Measurements from ENCODE around the gene SLC2A4RG.

SLC2A4RG gene

DNA sequence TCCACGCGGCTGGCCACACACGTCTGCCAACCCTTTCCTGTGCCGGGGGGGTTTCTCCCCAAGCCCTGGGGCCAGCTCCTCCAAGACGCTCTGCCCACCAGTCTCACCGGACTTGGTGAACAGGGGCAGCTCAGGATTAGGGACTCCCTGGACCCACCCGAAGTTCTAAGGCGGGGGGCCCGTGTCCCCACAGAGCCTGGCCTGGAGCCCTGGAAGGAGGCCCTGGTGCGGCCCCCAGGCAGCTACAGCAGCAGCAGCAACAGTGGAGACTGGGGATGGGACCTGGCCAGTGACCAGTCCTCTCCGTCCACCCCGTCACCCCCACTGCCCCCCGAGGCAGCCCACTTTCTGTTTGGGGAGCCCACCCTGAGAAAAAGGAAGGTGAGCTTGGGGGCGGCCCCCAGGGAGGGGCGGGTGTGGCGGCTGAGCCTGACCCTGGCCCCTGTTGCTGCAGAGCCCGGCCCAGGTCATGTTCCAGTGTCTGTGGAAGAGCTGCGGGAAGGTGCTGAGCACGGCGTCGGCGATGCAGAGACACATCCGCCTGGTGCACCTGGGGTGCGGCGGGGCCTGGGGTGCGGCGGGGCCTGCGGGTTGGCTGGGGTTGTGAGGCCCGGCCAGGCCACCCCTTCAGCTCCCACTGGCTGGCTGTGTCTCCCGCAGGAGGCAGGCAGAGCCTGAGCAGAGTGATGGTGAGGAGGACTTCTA is 2.3 kb downstream of the SLC2A4RG start:
- no peak for DNase-seq (ENCODE audit: low read depth)

DNA sequence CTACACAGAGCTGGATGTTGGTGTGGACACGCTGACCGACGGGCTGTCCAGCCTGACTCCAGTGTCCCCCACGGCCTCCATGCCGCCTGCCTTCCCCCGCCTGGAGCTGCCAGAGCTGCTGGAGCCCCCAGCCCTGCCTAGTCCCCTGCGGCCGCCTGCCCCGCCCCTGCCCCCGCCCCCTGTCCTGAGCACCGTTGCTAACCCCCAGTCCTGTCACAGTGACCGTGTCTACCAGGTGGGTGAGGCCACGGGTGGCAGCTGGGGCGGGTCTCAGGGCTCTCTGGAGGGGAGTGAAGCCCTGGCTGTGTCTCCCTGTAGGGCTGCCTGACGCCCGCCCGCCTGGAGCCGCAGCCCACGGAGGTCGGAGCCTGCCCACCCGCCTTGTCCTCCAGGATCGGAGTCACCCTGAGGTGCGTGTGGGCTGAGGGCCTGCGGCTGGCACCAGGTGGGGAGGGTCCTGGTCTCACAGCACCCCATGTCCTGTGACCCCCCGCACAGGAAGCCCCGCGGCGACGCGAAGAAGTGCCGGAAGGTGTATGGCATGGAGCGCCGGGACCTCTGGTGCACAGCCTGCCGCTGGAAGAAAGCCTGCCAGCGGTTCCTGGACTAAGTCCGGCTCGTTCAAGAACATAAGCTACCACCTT is 2.9 kb downstream of the SLC2A4RG start:
- no peak for DNase-seq (ENCODE audit: low read depth)

DNA sequence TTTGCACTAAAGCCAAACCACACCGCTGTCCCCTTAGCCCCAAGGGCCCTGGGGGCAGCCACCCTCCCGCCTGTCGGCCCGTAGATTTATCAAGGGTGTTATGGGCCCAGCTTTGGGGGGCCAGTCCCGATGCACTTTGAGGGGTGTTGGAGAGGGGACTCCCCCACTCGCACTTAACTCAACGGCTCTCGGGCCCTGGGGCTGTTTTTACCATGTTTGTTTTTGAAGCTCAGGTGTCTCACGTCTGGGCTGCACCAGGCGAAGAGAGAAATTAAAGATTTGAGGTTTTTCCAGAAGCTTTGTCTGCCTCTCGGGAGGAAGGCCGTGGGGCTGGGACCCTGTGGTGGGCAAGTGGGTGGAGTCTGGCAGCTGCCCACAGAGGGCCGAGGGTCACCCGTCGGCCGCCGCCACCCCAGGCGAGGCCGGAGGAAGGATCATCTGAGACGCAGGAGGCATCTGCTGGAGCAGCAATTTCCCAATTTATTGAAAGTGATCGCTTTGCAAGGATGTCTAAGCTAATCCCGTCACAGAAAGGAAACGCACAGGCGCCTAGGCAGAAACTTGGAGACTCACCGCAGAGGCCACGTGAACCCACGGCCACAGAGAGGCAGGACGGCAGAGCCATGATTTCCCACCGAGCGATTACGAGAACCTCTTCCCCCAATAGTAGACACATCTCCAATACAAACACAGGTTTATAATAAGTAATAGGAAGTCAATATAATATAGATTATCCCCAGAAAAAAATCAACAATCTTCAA is 3.8 kb downstream of the SLC2A4RG start:
- no peak for DNase-seq (ENCODE audit: low read depth)

- DNase-seq (ENCODE audit: low read depth) = no peak
Measured at GRCh38 chr20:63744158-63744557, 4.6 kb downstream of the SLC2A4RG start.

DNA sequence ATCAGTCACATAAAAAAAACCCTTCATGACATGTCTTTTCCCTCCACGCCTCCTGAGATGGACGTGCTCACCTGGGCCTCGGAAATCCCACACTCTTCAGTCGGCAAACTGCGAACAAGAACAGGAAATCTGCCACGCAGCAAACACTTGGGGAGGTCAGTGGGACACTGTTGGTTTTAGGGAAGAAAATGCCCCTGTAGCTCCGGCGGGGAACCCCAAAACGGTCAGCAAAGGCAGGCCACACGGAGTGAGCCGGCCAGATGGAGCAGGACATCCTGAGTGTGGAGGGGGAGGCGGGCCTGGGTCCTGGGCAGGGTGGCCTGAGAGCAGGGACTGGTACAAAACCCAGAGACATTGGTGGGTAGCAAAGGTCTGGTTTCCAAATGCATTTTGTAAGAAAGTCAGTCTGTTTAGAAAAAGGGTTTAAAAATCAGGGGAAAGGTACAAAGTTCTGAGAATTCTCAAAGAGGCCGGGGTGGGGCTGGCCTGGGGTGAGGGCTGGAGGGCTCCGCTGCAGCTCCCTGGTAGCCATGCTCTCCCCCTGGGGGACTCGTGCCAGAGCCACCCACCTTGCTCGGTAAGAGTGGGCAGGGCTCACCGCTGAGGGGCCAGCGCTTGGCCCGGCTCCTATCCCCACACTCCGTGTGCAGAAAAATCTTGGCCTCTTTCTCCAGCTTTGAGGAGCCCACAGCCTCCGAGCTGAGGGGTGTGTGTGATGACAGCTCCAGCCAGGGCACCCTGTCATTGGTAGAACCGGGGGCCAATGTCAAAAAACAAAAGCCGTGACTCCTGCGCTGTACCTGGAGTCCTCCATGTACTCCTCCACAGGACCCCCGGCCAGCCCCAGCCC is 5.2 kb downstream of the SLC2A4RG start:
- DNase-seq (ENCODE audit: low read depth) = no peak

DNA sequence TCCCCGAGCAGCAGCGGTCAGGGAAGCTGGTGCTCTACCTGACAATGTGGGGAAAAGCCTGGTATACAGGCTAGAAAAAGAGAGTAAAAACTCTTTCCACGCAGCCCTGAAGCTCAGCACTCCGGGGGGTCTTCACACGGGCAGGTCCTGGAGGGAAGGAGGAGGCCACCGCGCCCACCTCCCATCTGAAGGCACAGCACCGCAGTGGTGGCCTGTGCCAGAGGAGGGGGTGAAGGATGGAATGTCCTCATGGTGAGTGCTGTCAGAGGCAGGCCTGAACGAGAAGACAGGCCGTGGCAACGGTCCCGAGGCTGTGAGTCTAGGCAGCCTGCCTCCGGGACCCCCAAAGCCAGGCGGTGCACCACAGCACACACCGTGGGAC is 5.8 kb downstream of the SLC2A4RG start:
- DNase-seq (ENCODE audit: low read depth) = no peak

- DNase-seq (ENCODE audit: low read depth) = no peak
Measured at GRCh38 chr20:63745961-63746731, 6.6 kb downstream of the SLC2A4RG start.

DNA sequence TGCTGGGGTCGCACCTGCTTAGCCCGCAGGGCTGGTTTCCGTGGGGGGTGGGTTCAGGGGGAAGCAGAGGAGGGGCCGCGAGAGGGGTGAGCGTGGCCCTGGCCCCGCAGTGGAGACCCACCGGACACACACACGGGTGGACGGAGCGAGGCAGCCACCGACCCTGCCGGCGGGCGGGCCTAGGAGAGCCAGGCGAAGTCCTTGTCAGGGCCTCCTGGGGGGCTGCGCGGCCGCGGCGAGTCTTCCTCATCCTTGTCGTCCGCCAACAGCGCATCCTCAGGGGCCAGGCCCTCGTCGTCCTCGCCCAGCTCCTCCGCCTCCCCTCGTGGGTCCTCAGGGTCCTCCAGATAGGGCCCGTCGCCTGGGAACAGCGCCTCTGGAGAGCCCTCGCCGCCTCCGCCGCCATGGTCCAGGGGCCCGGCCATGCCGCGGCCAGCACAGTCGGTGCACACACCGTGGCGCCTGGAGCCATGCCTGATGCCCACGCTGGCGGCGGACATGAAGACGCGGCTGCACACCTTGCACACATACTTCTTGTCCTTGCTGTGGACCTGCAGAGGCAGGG is 7.3 kb downstream of the SLC2A4RG start:
- no peak for DNase-seq (ENCODE audit: low read depth)

- no peak for DNase-seq (ENCODE audit: low read depth)
Measured at GRCh38 chr20:63747622-63748069, 8.1 kb downstream of the SLC2A4RG start.

DNA sequence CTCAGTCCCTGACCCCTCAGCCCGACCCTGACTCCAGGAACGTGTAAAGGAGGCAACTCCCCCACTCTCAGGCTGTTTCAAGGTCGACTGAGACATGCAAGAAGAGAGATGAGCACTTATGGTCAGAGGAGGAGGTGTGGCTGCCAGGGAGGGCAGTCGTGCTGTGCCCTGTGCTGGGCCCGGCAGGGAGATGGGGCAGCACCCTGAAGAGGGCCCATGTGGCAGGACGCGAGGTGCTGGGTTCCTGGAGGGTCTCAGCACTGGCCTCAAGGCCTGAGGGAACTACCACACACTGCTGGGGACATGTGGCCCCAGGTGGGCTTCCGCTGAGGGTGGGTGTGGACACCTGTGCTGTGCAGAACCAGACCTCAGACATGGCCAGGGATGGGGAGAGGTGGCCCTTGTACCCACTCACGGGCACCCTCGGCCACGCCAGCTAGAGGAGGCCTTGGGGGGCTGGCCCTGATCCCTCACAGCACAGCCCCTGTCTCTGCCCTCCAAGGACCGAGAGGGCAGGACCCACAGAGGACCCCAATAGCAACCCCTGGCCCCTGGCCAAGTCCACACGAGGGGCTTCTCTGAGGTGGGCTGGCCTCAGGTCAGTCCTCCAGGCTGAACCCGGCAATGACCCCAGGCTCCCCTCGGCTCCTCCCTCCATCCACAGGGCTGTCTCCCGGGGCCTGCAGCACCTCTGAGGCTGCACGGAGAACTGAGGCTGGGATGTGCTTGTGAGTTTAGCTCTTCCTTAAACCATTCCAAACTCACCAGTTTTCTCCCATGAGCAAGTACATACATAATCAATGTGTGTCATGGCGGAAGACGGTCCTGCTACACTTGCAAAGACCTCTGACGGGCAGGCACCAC is 8.7 kb downstream of the SLC2A4RG start:
- DNase-seq (ENCODE audit: low read depth) = no peak

DNA sequence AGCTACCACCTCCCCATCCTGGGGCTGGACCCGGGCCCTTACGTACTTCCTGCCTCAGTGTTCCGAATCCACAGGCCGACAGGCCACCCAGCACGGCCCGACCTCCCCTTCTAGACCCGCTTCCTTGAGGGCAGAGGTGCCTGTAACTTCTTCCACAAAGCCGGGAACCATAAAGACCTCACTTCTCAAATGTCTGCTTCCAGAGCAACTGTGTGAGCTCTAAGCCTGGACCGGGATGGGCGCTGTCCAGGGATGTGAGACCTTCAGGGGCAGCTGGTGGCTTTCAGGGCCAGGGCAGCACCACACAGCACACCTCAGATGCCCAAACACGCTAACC is 9.3 kb downstream of the SLC2A4RG start:
- no peak for DNase-seq (ENCODE audit: low read depth)

DNA sequence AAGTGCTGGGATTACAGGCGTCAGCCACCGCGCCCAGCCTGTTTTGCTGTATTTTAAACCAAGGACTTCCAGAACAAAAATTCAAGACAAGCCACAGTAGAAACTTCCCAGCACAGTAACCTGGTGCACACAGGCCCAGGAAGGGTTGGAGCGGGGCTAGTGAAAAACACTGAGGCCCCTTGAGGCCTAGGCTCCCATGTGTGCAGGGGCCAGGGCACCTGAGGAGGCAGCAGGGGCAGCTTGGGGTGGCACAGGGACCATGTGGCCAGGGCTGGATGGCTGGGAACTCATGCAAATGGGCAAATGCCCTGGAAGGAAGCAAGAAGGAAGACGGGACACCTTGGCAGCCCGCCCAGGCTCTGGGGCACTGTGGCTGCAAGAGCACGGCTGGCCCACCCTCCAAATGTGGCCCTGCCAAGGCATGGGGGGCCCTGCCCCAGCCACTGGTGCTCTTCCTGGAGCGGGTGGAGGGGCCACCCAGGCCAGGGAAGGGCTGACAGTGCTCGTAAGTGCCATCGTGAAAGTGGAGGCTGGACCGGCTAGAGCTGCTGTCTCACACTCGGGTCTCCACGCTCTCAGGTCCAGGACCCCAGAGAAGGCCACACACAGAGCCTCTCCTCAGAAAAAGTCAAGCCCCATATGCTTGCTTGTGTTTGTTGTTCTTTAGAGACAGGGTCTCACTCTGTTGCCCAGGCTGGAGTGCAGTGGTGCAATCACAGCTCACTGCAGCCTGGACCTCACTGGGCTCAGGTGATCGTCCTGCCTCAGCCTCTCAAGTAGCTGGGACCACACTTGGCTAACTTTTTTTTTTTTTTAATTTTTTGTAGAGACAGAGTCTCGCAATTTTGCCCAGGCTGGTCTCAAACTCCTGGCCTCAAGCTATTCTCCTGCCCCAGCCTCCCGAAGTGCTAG is 10.3 kb downstream of the SLC2A4RG start:
- DNase-seq (ENCODE audit: low read depth) = no peak

DNA sequence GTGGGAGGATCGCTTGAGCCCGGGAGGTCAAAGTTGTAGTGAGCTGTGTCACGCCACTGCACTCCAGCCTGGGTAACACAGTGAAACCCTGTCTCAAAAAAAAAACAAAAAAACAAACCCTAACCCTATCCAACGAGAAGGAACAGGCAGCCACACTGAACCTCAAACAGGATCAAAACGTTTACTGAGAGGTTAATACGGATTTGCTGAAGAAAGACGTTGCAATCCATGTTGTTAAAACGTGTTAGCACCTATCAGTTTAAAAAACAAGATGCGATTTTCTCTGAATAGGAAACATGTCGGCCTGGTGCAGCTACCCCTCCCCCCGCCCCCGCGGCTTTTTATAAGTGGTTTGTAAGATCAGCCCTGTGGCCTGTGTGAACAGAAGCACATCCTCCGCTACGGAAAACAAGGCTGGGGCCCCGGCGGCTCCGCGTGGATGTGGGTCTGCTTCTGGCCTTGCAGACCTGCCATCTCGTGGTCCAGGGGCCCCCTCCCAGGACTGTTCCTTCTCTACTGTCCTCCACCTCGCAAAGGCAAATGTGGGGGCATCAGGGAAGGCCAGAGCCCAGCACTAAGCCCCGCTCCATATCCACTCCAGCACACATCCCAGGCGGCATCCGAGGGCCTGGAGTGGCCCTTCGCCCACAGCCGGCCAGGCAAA is 11.4 kb downstream of the SLC2A4RG start:
- DNase-seq (ENCODE audit: low read depth) = peak; percentile 55

GRCh38 chr20:63751471-63752271 is 12.1 kb downstream of the SLC2A4RG start:
- DNase-seq (ENCODE audit: low read depth) = no peak

DNA sequence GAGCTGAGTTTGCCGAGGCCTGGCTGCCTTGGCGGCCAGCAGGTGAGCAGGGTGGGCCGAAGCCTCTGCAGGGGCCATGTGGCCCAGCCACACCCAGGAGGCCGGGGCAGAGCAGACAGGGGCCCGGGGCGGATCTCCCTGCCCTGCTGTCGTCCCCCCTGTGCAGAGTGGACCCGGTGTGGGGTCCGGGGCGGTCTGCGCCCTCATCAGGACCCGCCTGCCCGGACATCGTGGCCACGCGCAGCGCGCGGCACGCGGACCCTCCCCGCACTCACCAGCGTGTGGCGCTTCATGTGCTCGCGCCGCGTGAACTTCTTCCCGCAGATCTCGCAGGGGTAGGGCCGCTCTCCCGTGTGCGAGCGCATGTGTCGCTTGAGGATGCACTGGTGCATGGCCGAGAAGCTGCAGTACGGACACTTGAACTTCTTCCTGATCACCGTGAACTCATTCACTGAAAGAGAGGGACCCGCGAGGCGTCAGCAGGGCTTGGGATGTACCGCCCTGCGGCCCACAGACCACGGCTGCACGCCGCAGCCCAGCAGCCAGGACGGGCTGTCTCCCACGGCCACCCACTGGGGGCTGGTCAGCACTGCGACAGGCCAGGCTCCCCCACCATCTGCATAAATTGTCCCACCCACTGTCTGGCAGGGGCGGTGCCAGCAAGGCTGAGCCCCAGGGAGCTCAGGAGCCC is 13.0 kb downstream of the SLC2A4RG start:
- DNase-seq (ENCODE audit: low read depth) = no peak

DNA sequence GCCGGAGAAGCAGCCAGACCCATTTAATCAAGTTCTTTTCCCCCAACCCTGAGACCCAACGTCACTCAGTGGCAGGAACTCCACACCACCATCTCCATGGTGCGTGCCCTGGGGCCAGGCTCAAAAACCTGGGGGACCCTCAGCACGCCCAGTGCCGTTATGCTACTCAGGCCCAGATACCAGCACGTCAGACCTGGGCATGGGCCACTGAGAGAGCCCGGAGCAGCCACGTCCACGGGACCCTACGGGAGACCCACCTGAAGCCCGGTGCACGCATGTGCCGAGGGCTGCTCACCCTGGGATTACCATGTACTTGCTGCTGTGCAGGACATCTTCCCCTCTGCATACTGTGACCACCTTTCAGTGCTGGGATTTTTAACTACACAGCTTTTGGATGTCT is 13.8 kb downstream of the SLC2A4RG start:
- DNase-seq (ENCODE audit: low read depth) = no peak

- DNase-seq (ENCODE audit: low read depth) = no peak
Measured at GRCh38 chr20:63754008-63754407, 14.4 kb downstream of the SLC2A4RG start.

Measured in activated T-helper 1 cell treated with Interleukin-2 at 50 U/mL for 16 hours (primary cell).